ENCODE data around the gene HPN.

The HPN gene

DNA sequence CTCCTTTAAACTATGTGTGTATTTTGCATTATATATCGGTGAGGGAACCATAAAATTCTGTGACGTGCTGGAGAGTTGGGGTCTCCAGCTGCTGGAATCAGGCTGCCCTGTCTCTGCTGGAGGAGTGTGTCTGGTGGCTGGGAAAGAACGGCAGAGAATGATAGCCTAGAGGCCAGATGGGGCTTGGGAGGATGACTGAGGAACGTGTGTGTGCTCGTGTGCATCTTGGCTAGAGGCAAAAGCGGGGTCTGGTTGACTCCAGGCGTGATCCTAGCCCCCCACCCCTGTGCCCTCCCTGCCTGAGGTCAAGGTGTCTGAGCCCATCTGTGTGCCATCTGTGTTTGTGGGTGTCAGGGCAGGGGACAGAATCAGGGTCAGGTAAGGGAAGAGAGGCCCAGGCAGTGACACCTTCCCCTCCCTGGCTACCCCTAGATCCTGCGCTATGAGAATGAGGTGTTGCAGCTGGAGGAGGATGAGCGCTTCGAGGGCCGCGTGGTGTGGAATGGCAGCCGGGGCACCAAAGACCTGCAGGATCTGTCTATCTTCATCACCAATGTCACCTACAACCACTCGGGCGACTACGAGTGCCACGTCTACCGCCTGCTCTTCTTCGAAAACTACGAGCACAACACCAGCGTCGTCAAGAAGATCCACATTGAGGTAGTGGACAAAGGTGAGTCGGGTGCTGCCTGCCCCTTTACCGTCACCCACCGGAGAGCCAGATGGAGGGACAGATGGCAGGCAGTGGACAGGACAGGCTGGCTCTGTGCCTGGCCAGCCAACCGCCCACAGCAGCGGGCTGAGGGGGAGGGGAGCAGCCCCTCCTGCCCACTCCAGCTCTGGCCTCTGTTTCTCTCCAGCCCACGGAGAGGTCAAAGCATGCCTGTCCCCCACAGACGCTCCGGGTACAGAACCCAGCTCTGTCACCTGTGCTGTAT, 8.2 kb upstream of the HPN start:
- no peak for DNase-seq (ENCODE audit: low read depth, low spot score)
- in situ Hi-C loops (cut with HindIII; ENCODE audit: low sequenced_read_pairs): no loop called here
- no peak overlapping the region for H3K4me3 ChIP-seq (ENCODE audit: low read depth, low read length)
- TF ChIP-seq, protein P1, sequence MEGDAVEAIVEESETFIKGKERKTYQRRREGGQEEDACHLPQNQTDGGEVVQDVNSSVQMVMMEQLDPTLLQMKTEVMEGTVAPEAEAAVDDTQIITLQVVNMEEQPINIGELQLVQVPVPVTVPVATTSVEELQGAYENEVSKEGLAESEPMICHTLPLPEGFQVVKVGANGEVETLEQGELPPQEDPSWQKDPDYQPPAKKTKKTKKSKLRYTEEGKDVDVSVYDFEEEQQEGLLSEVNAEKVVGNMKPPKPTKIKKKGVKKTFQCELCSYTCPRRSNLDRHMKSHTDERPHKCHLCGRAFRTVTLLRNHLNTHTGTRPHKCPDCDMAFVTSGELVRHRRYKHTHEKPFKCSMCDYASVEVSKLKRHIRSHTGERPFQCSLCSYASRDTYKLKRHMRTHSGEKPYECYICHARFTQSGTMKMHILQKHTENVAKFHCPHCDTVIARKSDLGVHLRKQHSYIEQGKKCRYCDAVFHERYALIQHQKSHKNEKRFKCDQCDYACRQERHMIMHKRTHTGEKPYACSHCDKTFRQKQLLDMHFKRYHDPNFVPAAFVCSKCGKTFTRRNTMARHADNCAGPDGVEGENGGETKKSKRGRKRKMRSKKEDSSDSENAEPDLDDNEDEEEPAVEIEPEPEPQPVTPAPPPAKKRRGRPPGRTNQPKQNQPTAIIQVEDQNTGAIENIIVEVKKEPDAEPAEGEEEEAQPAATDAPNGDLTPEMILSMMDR (IDR thresholded peaks at IDR 0.05; ENCODE audit: low read depth, low read length): no peak

DNA sequence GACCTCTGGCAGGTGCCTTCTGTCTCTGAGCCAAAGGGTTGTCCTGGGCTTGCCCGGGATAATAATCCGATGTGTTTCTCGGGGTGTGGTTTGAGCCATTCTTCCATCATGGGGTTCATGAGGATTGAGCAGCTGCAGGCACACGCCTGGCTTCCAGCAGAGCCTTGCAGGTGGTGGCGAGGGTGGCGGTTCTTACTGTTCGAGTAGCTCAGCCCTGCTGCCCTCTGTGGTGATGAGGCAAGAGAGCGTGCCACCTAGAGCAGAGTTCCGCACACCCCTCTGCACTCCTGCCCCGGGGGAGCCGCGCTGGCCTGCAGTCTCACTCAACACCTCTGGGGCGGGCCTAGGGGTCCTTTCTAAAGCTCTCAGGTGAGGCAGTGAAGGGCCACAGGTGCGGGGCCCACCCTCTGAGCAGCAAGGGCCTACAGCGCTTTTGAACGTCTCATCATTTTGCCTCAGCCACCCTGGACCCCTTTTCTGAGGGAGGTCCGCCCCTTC, 7.5 kb upstream of the HPN start:
- in situ Hi-C loops (cut with HindIII; ENCODE audit: low sequenced_read_pairs): no loop called here
- H3K4me3 ChIP-seq (ENCODE audit: low read depth, low read length): no peak overlapping the region
- TF ChIP-seq, protein P1 (IDR thresholded peaks at IDR 0.05; ENCODE audit: low read depth, low read length): no peak
- DNase-seq (ENCODE audit: low read depth, low spot score): no peak

DNA sequence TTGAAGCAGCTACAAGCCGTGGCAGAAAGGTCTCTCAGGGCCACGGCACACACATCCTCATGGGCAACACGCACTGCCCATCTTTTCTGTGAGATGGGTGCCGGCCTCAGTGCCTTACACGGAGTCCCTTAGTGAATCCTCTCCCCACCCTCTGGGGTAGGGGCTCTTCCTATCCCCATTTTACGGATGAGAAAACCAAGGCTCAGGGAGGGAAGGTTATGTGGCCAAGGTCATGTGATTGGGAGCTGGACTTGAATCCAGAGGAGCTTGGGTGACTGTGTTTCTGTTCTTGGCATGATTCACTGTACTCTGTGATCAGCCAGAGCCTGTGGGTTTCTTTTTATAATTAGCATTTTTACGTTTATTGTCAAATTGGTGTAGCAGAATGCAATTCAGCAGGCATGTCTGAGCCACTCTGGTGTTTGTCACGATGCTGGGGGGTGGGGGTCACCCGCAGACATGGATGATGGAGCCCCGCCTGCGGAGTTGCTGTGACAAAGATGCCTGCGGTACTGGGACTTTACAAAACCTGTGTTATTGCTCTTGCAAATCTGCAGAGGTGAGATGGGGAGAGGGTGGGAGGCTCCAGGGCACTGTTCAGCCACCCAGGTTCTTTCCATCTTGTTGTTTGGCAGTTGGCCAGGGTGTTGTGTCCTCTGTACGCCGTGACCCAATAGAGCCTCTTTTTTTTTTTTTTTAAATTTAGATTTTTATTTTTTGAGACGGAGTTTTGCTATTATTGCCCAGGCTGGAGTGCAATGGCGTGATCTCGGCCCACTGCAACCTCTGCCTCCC, 6.7 kb upstream of the HPN start:
- H3K4me3 ChIP-seq (ENCODE audit: low read depth, low read length): no peak overlapping the region
- in situ Hi-C loops (cut with HindIII; ENCODE audit: low sequenced_read_pairs): no loop called here
- TF ChIP-seq, protein P1 (IDR thresholded peaks at IDR 0.05; ENCODE audit: low read depth, low read length): no peak
- no peak for DNase-seq (ENCODE audit: low read depth, low spot score)

DNA sequence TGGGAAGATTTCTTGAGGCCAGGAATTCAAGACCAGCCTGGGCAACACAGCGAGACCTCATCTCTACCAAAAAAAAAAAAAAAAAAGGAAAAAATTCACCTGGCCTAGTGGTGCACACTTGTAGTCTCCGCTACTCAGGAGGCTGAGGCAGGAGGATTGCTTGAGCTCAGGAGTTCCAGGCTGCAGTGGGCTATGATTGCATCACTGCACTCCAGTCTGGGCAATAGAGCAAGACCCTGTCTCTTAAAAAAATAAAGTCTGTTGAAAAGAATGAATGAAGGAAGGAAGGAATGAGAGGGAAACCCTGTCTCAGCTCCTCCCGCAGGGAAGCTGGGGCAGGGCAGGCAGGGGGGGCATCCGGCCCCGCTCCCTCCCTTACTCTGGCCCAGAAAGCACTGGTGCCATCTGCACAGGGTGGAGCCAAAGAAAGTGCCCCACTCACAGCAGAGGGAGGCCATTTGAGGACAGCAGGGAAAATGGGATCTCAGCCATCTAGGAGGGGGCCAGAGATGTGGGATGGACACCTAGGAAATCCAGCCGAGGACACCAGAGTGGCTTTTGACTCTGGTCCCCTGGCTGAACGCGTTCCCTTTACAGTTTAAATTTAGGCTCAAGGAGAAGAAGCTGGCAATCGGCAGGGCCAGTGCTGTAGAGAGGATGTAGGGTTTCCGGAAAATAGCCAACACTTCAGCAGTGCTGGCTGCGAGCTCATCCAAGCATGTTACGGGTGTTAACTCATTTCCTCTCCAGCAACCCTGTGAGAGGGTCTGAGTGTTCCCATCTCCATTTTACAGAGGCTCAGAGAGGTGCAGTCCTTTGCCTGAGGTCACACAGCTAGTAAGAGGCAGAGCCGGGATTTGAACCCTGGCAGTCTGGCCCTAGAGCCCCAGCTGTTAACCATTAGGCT, 3.6 kb upstream of the HPN start:
- TF ChIP-seq, protein P1 (IDR thresholded peaks at IDR 0.05; ENCODE audit: low read depth, low read length): no peak
- in situ Hi-C loops (cut with HindIII; ENCODE audit: low sequenced_read_pairs): no loop called here
- no peak overlapping the region for H3K4me3 ChIP-seq (ENCODE audit: low read depth, low read length)

GRCh38 chr19:35038623-35039512, 2.7 kb upstream of the HPN start:
- TF ChIP-seq, protein P1 (IDR thresholded peaks at IDR 0.05; ENCODE audit: low read depth, low read length): no peak
- in situ Hi-C loops (cut with HindIII; ENCODE audit: low sequenced_read_pairs): no loop called here
- no peak for DNase-seq (ENCODE audit: low read depth, low spot score)
- no peak overlapping the region for H3K4me3 ChIP-seq (ENCODE audit: low read depth, low read length)

More for the DNA sequence above, 3.6 kb upstream of the HPN start:
- no peak for DNase-seq (ENCODE audit: low read depth, low spot score)
